IMR-90 (cell line): ENCODE data around the gene LUC7L2. TPM values are rescaled to one million over a fixed set of nuclear protein-coding genes. Genes with fewer than 3 reads are reported as not detected.

Experiments used
- ATAC-seq: fragments of 200-7000 bp; cut with Tn5 transposase; 2 replicates; pipeline ENCODE4 v1.9.1; 2020; ENCODE audit warnings: low read depth, mild to moderate bottlenecking, moderate library complexity
- BruUV-seq: library from RNA; stranded (reverse); fragments of 400-500 nt; replicated peaks from 2 replicates; lab custom pipeline; 2021; lab: Mats Ljungman, UMichigan
- CTCF ChIA-PET: fragments of 300-600 bp; formaldehyde crosslinking; extraction: SDS; loops from one replicate; lab custom pipeline; 2021; ENCODE audit warnings: antibody characterized with exemption; lab: Yijun Ruan, JAX
- POLR2A ChIA-PET: fragments of 300-600 bp; sonication (Branson Sonifier 250); formaldehyde crosslinking; loops from one replicate; lab custom pipeline; 2022; ENCODE audit warnings: antibody characterized with exemption; ENCODE audit not compliant: unreplicated experiment; lab: Charles Lee
- DNase-seq: peaks from one replicate; pipeline ENCODE4 v3.0.0; 2013
- H2AFZ ChIP-seq: replicated peaks from 2 replicates; pipeline ENCODE3; 2013; ENCODE audit warnings: low read length, mild to moderate bottlenecking; ENCODE audit not compliant: poor library complexity
- H2AK5ac ChIP-seq: 2 replicates; pipeline ENCODE4 v1.6.1; 2013; ENCODE audit warnings: low read depth, low read length, inconsistent platforms
- H2AK9ac ChIP-seq: replicated peaks from 2 replicates; pipeline ENCODE3; 2013; ENCODE audit warnings: mild to moderate bottlenecking, low read depth, low read length, moderate library complexity; ENCODE audit not compliant: poor library complexity
- H2BK120ac ChIP-seq: 2 replicates; pipeline ENCODE4 v1.6.1; 2013; ENCODE audit warnings: low read depth, low read length, inconsistent platforms
- H2BK15ac ChIP-seq: 3 replicates; pipeline ENCODE4 v1.6.1; 2013; ENCODE audit warnings: low read depth, low read length, inconsistent platforms
- H2BK20ac ChIP-seq: 2 replicates; pipeline ENCODE4 v1.6.1; 2013; ENCODE audit warnings: low read depth, mild to moderate bottlenecking, inconsistent platforms, low read length, moderate library complexity
- H2BK5ac ChIP-seq: 2 replicates; pipeline ENCODE4 v1.6.1; 2013; ENCODE audit warnings: mild to moderate bottlenecking, low read depth, low read length, inconsistent platforms; ENCODE audit not compliant: poor library complexity, severe bottlenecking
- H3K14ac ChIP-seq: replicated peaks from 2 replicates; pipeline ENCODE4 v1.6.1; 2013; ENCODE audit warnings: low read depth, low read length, inconsistent platforms
- H3K18ac ChIP-seq: 2 replicates; pipeline ENCODE4 v1.6.1; 2013; ENCODE audit warnings: low read depth, low read length, control low read depth
- H3K23ac ChIP-seq: 2 replicates; pipeline ENCODE4 v1.6.1; 2013; ENCODE audit warnings: low read depth, low read length, inconsistent platforms
- H3K27ac ChIP-seq: 2 replicates; pipeline ENCODE4 v1.5.1; 2013; ENCODE audit warnings: mild to moderate bottlenecking, control low read depth, low read length; ENCODE audit not compliant: insufficient read depth
- H3K27me3 ChIP-seq: 2 replicates; pipeline ENCODE4 v1.6.1; 2013; ENCODE audit warnings: low read length; ENCODE audit not compliant: control insufficient read depth, insufficient read depth
- H3K36me3 ChIP-seq: 2 replicates; pipeline ENCODE4 v1.6.1; 2013; ENCODE audit warnings: low read length, mixed read lengths; ENCODE audit not compliant: control insufficient read depth, insufficient read depth
- H3K4ac ChIP-seq: 2 replicates; pipeline ENCODE4 v1.6.1; 2013; ENCODE audit warnings: low read depth, low read length, inconsistent platforms
- H3K4me1 ChIP-seq: 2 replicates; pipeline ENCODE4 v1.6.1; 2013; ENCODE audit warnings: low read length, mixed read lengths; ENCODE audit not compliant: control insufficient read depth, insufficient read depth
- H3K4me2 ChIP-seq: 2 replicates; pipeline ENCODE4 v1.6.1; 2013; ENCODE audit warnings: low read depth, mild to moderate bottlenecking, control low read depth, low read length, moderate library complexity
- H3K4me3 ChIP-seq: 2 replicates; pipeline ENCODE4 v1.5.1; 2013; ENCODE audit warnings: low read depth, mild to moderate bottlenecking, control low read depth, low read length, moderate library complexity; ENCODE audit not compliant: insufficient read depth
- H3K56ac ChIP-seq: 2 replicates; pipeline ENCODE4 v1.6.1; 2013; ENCODE audit warnings: low read length, inconsistent platforms; ENCODE audit not compliant: insufficient read depth; ENCODE audit errors: extremely low read depth
- H3K79me1 ChIP-seq, 2 experiments: 2 replicates each; pipeline ENCODE4 v1.6.1; 2013; ENCODE audit warnings: low read length in 2 of 2, inconsistent platforms in 1 of 2, low read depth in 1 of 2
- H3K9ac ChIP-seq: 2 replicates; pipeline ENCODE4 v1.6.1; 2013; ENCODE audit warnings: low read depth, low read length, control low read depth
- H3K9me1 ChIP-seq: 2 replicates; pipeline ENCODE4 v1.6.1; 2013; ENCODE audit warnings: low read length, inconsistent platforms; ENCODE audit not compliant: insufficient read depth
- H3K9me3 ChIP-seq: 2 replicates; pipeline ENCODE4 v1.6.1; 2013; ENCODE audit warnings: low read length; ENCODE audit not compliant: control insufficient read depth, insufficient read depth
- H4K20me1 ChIP-seq: 2 replicates; pipeline ENCODE4 v1.6.1; 2013; ENCODE audit warnings: low read length, inconsistent platforms; ENCODE audit not compliant: insufficient read depth
- H4K5ac ChIP-seq: 2 replicates; pipeline ENCODE4 v1.6.1; 2013; ENCODE audit warnings: mild to moderate bottlenecking, low read depth, low read length, control low read depth
- H4K8ac ChIP-seq, 2 experiments: 2 replicates each; pipeline ENCODE4 v1.6.1; 2013; ENCODE audit warnings: low read depth in 2 of 2, low read length in 2 of 2, control low read depth in 1 of 2, inconsistent platforms in 1 of 2
- H4K91ac ChIP-seq: 2 replicates; pipeline ENCODE4 v1.6.1; 2013; ENCODE audit warnings: low read depth, low read length, inconsistent platforms; ENCODE audit not compliant: insufficient read depth
- CHD1 ChIP-seq: IDR thresholded peaks from 2 replicates; pipeline ENCODE4 v1.6.1; 2012; ENCODE audit warnings: low read depth, low read length, improper control_type of control experiment
- RAD21 ChIP-seq: IDR thresholded peaks from 2 replicates; pipeline ENCODE4 v1.6.1; 2012; ENCODE audit warnings: low read length, improper control_type of control experiment
- WGBS, 2 experiments: methylation state at CpG; one replicate each; pipeline versions ENCODE4 v1.1.5 to v1.1.7; 2013; ENCODE audit warnings: missing lambda C conversion rate in 2 of 2; ENCODE audit not compliant: insufficient read length in 1 of 2; ENCODE audit errors: extremely low coverage in 2 of 2; 5-methylcytosine and 5-hydroxymethylcytosine counted together
- dilution Hi-C: fragments of 300-500 bp; cut with HindIII; formaldehyde crosslinking; loops from one replicate; pipeline ENCODE4 v1.14.3; 2018; ENCODE audit warnings: low sequenced_read_pairs; ENCODE audit not compliant: unreplicated experiment
- in situ Hi-C: fragments of 300-500 bp; cut with MboI; formaldehyde crosslinking; loops from 3 replicates; pipeline ENCODE4 v1.14.3; 2019; ENCODE audit warnings: low sequenced_read_pairs, inconsistent platforms, mixed read lengths
- intact Hi-C: fragments of 100-400 bp; cut with micrococcal nuclease; formaldehyde crosslinking; loops from 2 replicates; pipeline ENCODE4 v1.10.0; 2022
- polyA plus RNA-seq, 3 experiments: library from polyadenylated mRNA; depleted of rRNA; stranded (reverse); fragments of >200 nt; gene quantifications; 2 replicates each; pipeline ENCODE4 v1.2.3, GENCODE V29; 2012; ENCODE audit warnings: low replicate concordance in 1 of 3
- total RNA-seq: library from RNA; depleted of rRNA; stranded (reverse); fragments of >200 nt; gene quantifications from 2 replicates; pipeline ENCODE4 v1.2.3, GENCODE V29; 2012
- TF ChIP-seq, protein P1 (sequence below): conservative IDR thresholded peaks from 2 replicates; pipeline ENCODE4 v1.5.1; 2012; ENCODE audit warnings: mild to moderate bottlenecking, low read depth, low read length, improper control_type of control experiment

Gene LUC7L2
- total and polyA plus RNA-seq, 2 of the 4 experiments (the other 2 are of a cell fraction) = 14.9 to 31.8 TPM

DNA sequence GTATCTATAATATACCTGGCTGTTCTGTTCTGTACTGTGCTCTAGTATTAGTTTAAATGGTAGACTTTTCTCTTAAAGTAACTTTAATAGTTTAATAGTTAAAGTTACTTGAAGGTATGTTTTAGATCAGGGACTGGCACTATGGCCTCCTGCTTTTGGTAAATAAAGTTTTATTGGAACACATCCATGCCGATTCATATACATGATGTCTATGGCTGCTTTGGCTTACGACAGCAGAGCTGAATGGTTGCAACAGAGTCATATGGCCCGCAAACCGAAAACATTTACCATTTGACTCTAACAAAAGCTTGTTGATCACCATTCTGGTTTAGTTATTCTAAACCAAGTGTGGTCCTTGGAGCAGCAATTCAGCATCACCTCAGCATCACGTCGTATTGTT is 6.7 kb downstream of the LUC7L2 start:
- Histone ChIP-seq H2BK5ac (no peak overlapping the region), H3K27me3 (no peaks in the 10 kb centered on the region), H3K9me1 (peaks cover 12% of the 10 kb centered on the region), H2AFZ (no peak overlapping the region), H3K18ac (no peak overlapping the region), H3K79me1 (peaks cover 9 to 45% of the 10 kb centered on the region in 2 experiments; a peak in 3 of 4 replicates), H4K8ac (no peak overlapping the region), H4K5ac (no peak overlapping the region), H3K4me2 (no peak overlapping the region), H3K9me3 (no peaks in the 10 kb centered on the region), H2AK5ac (no peak overlapping the region), H3K27ac (no peak overlapping the region), H3K14ac (no peak overlapping the region), H2AK9ac (no peak overlapping the region), H4K91ac (no peak overlapping the region), H3K56ac (no peak overlapping the region), H3K36me3 (peaks cover 2% of the 10 kb centered on the region), H3K9ac (no peak overlapping the region), H2BK120ac (no peak overlapping the region), H3K23ac (no peak overlapping the region), H3K4me1 (peaks cover 4% of the 10 kb centered on the region), H3K4ac (no peak overlapping the region), H4K20me1 (peaks cover 78% of the 10 kb centered on the region), H2BK15ac (no peak overlapping the region), H2BK20ac (no peak overlapping the region), H3K4me3 (no peak overlapping the region)
- dilution Hi-C loops = no loop called here
- in situ Hi-C loops = no loop called here
- CTCF ChIA-PET = no interaction called here
- ATAC-seq = no peak
- POLR2A ChIA-PET = no interaction called here
- 100% methylated on average over 2 of the region's 6 CpGs; no CpG with 5 or more reads in 1 of the 2 experiments for WGBS, 2 experiments
- TF ChIP-seq RAD21 (no peak), CHD1 (no peak)
- TF ChIP-seq, protein P1, sequence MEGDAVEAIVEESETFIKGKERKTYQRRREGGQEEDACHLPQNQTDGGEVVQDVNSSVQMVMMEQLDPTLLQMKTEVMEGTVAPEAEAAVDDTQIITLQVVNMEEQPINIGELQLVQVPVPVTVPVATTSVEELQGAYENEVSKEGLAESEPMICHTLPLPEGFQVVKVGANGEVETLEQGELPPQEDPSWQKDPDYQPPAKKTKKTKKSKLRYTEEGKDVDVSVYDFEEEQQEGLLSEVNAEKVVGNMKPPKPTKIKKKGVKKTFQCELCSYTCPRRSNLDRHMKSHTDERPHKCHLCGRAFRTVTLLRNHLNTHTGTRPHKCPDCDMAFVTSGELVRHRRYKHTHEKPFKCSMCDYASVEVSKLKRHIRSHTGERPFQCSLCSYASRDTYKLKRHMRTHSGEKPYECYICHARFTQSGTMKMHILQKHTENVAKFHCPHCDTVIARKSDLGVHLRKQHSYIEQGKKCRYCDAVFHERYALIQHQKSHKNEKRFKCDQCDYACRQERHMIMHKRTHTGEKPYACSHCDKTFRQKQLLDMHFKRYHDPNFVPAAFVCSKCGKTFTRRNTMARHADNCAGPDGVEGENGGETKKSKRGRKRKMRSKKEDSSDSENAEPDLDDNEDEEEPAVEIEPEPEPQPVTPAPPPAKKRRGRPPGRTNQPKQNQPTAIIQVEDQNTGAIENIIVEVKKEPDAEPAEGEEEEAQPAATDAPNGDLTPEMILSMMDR = no peak
- BruUV-seq = no TSS peak
- intact Hi-C loops = no loop called here
- no peak for DNase-seq
